PFSK-1 (cell line): ENCODE results near the gene PTPRN2.

Experiments used
- FOXP2 ChIP-seq: optimal IDR thresholded peaks from 2 replicates; pipeline ENCODE3; 2011; ENCODE audit warnings: borderline replicate concordance, control low read depth, inconsistent platforms; ENCODE audit not compliant: insufficient read depth; ENCODE audit errors: extremely low read length, extremely low read depth
- POLR2AphosphoS5 ChIP-seq: IDR thresholded peaks from 2 replicates; pipeline ENCODE4 v1.6.1; 2012; ENCODE audit warnings: low read depth, mild to moderate bottlenecking, control low read depth, low read length, moderate library complexity
- REST ChIP-seq, 2 experiments: IDR thresholded peaks; 2 replicates each; pipeline versions ENCODE4 v1.6.1 to v1.8.0; 2011 to 2012; ENCODE audit warnings: low read depth in 2 of 2, low read length in 2 of 2, control low read depth in 1 of 2, inconsistent platforms in 1 of 2, mild to moderate bottlenecking in 1 of 2, moderate library complexity in 1 of 2; ENCODE audit not compliant: insufficient read depth in 1 of 2
- SIN3A ChIP-seq: IDR thresholded peaks from 2 replicates; pipeline ENCODE4 v1.6.1; 2012; ENCODE audit warnings: mild to moderate bottlenecking, low read length, moderate library complexity, borderline replicate concordance; ENCODE audit not compliant: insufficient read depth
- TAF1 ChIP-seq: IDR thresholded peaks from 2 replicates; pipeline ENCODE4 v1.6.1; 2012; ENCODE audit warnings: low read length, control low read depth, borderline replicate concordance; ENCODE audit not compliant: insufficient read depth

Gene PTPRN2

DNA sequence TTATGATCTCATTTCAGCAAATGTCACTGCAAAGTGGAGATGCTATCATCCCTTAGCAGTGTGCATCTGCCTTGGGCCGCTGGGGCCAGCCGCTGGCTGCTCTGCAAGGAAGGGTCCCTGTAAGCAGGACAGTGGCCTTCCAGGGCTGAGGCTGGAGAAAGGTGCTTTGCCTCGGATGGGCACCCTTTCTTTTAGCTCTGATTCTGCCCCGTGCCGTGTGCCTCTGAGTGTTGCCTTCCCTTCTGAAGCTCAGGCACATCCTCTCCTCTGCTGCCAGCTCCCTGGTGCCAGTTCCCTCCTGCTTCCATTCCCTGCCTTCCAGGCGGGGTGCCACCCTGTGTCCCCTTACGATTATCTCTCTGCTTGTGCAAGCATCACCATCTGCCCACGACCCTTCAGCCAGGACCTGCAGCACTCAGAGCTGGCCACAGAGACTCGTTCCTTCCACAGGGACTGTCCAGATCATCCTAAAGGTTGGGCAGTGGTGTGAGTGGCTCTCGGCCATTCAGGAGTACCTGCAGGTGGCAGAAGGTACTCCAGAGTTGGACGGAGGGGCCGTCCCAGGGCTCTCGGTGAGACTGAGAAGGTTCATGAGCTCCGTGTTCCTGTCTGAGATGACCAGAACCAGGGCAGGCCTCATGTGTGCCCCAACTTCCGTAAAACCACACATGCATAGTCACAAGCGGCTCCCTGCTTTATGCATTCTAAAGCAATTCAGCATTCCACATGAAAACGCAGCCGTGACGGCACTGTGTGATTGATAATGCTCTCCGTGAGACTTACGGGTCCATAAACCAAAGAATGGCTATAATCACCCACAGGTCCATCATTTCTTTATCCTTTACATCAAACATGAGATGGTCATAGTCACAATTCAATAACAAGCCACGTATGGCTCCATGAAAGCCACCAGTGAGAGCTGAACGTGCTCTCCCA, 879.4 kb downstream of the PTPRN2 start:
- TF ChIP-seq SIN3A (no peak), FOXP2 (no peak), TAF1 (no peak), REST (IDR thresholded peaks at IDR 0.05; ENCODE audit: insufficient read depth in 1 of 2, low read depth in 2 of 2, low read length in 2 of 2) (no peak)

DNA sequence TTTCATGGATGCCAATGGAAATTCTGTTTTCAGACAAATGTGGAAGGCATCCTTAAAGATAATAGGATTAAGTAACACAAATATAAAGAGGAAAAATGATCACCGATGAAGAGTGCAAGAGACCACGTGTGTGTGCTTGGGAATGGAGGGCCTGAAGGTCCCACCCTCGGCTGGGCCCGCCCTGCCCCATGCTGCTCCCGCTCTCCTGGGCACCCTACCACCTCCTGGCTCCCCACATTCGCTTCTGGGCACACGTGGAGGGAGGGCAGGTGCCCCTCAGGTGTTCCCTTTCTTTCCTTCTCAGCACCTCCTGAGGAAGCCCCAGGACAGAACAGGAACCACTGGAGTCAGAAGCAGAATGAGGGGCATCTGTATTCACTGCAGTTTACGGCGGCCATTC, 883.3 kb downstream of the PTPRN2 start:
- TF ChIP-seq TAF1 (no peak), FOXP2 (no peak), REST (IDR thresholded peaks at IDR 0.05; ENCODE audit: insufficient read depth in 1 of 2, low read depth in 2 of 2, low read length in 2 of 2) (no peak), POLR2AphosphoS5 (no peak), SIN3A (no peak)

GRCh38 chr7:157703534-157704195, 884.0 kb downstream of the PTPRN2 start:
- TF ChIP-seq FOXP2 (no peak), TAF1 (no peak), REST (IDR thresholded peaks at IDR 0.05; ENCODE audit: insufficient read depth in 1 of 2, low read depth in 2 of 2, low read length in 2 of 2) (no peak)

- no peak for TF ChIP-seq SIN3A
- TF ChIP-seq POLR2AphosphoS5, result no peak
- TF ChIP-seq REST (IDR thresholded peaks at IDR 0.05; ENCODE audit: insufficient read depth in 1 of 2, low read depth in 2 of 2, low read length in 2 of 2), result no peak
- no peak for TF ChIP-seq TAF1
- no peak for TF ChIP-seq FOXP2
Measured at GRCh38 chr7:157703131-157703530, 884.5 kb downstream of the PTPRN2 start.
